IMR-90 (cell line): ENCODE results near the gene CHGA. TPM values are rescaled to one million over a fixed set of nuclear protein-coding genes. Genes with fewer than 3 reads are reported as not detected.

Experiments used
- ATAC-seq: fragments of 200-7000 bp; cut with Tn5 transposase; 2 replicates; pipeline ENCODE4 v1.9.1; 2020; ENCODE audit warnings: low read depth, mild to moderate bottlenecking, moderate library complexity
- BruUV-seq: library from RNA; stranded (reverse); fragments of 400-500 nt; replicated peaks from 2 replicates; lab custom pipeline; 2021; lab: Mats Ljungman, UMichigan
- CTCF ChIA-PET: fragments of 300-600 bp; formaldehyde crosslinking; extraction: SDS; loops from one replicate; lab custom pipeline; 2021; ENCODE audit warnings: antibody characterized with exemption; lab: Yijun Ruan, JAX
- POLR2A ChIA-PET: fragments of 300-600 bp; sonication (Branson Sonifier 250); formaldehyde crosslinking; loops from one replicate; lab custom pipeline; 2022; ENCODE audit warnings: antibody characterized with exemption; ENCODE audit not compliant: unreplicated experiment; lab: Charles Lee
- DNase-seq: peaks from one replicate; pipeline ENCODE4 v3.0.0; 2013
- H2AFZ ChIP-seq: replicated peaks from 2 replicates; pipeline ENCODE3; 2013; ENCODE audit warnings: low read length, mild to moderate bottlenecking; ENCODE audit not compliant: poor library complexity
- H2AK5ac ChIP-seq: 2 replicates; pipeline ENCODE4 v1.6.1; 2013; ENCODE audit warnings: low read depth, low read length, inconsistent platforms
- H2AK9ac ChIP-seq: replicated peaks from 2 replicates; pipeline ENCODE3; 2013; ENCODE audit warnings: mild to moderate bottlenecking, low read depth, low read length, moderate library complexity; ENCODE audit not compliant: poor library complexity
- H2BK120ac ChIP-seq: 2 replicates; pipeline ENCODE4 v1.6.1; 2013; ENCODE audit warnings: low read depth, low read length, inconsistent platforms
- H2BK15ac ChIP-seq: 3 replicates; pipeline ENCODE4 v1.6.1; 2013; ENCODE audit warnings: low read depth, low read length, inconsistent platforms
- H2BK20ac ChIP-seq: 2 replicates; pipeline ENCODE4 v1.6.1; 2013; ENCODE audit warnings: low read depth, mild to moderate bottlenecking, inconsistent platforms, low read length, moderate library complexity
- H2BK5ac ChIP-seq: 2 replicates; pipeline ENCODE4 v1.6.1; 2013; ENCODE audit warnings: mild to moderate bottlenecking, low read depth, low read length, inconsistent platforms; ENCODE audit not compliant: poor library complexity, severe bottlenecking
- H3K14ac ChIP-seq: replicated peaks from 2 replicates; pipeline ENCODE4 v1.6.1; 2013; ENCODE audit warnings: low read depth, low read length, inconsistent platforms
- H3K18ac ChIP-seq: 2 replicates; pipeline ENCODE4 v1.6.1; 2013; ENCODE audit warnings: low read depth, low read length, control low read depth
- H3K23ac ChIP-seq: 2 replicates; pipeline ENCODE4 v1.6.1; 2013; ENCODE audit warnings: low read depth, low read length, inconsistent platforms
- H3K27ac ChIP-seq: 2 replicates; pipeline ENCODE4 v1.5.1; 2013; ENCODE audit warnings: mild to moderate bottlenecking, control low read depth, low read length; ENCODE audit not compliant: insufficient read depth
- H3K27me3 ChIP-seq: 2 replicates; pipeline ENCODE4 v1.6.1; 2013; ENCODE audit warnings: low read length; ENCODE audit not compliant: control insufficient read depth, insufficient read depth
- H3K36me3 ChIP-seq: 2 replicates; pipeline ENCODE4 v1.6.1; 2013; ENCODE audit warnings: low read length, mixed read lengths; ENCODE audit not compliant: control insufficient read depth, insufficient read depth
- H3K4ac ChIP-seq: 2 replicates; pipeline ENCODE4 v1.6.1; 2013; ENCODE audit warnings: low read depth, low read length, inconsistent platforms
- H3K4me1 ChIP-seq: 2 replicates; pipeline ENCODE4 v1.6.1; 2013; ENCODE audit warnings: low read length, mixed read lengths; ENCODE audit not compliant: control insufficient read depth, insufficient read depth
- H3K4me2 ChIP-seq: 2 replicates; pipeline ENCODE4 v1.6.1; 2013; ENCODE audit warnings: low read depth, mild to moderate bottlenecking, control low read depth, low read length, moderate library complexity
- H3K4me3 ChIP-seq: 2 replicates; pipeline ENCODE4 v1.5.1; 2013; ENCODE audit warnings: low read depth, mild to moderate bottlenecking, control low read depth, low read length, moderate library complexity; ENCODE audit not compliant: insufficient read depth
- H3K56ac ChIP-seq: 2 replicates; pipeline ENCODE4 v1.6.1; 2013; ENCODE audit warnings: low read length, inconsistent platforms; ENCODE audit not compliant: insufficient read depth; ENCODE audit errors: extremely low read depth
- H3K79me1 ChIP-seq, 2 experiments: 2 replicates each; pipeline ENCODE4 v1.6.1; 2013; ENCODE audit warnings: low read length in 2 of 2, inconsistent platforms in 1 of 2, low read depth in 1 of 2
- H3K9ac ChIP-seq: 2 replicates; pipeline ENCODE4 v1.6.1; 2013; ENCODE audit warnings: low read depth, low read length, control low read depth
- H3K9me1 ChIP-seq: 2 replicates; pipeline ENCODE4 v1.6.1; 2013; ENCODE audit warnings: low read length, inconsistent platforms; ENCODE audit not compliant: insufficient read depth
- H3K9me3 ChIP-seq: 2 replicates; pipeline ENCODE4 v1.6.1; 2013; ENCODE audit warnings: low read length; ENCODE audit not compliant: control insufficient read depth, insufficient read depth
- H4K20me1 ChIP-seq: 2 replicates; pipeline ENCODE4 v1.6.1; 2013; ENCODE audit warnings: low read length, inconsistent platforms; ENCODE audit not compliant: insufficient read depth
- H4K5ac ChIP-seq: 2 replicates; pipeline ENCODE4 v1.6.1; 2013; ENCODE audit warnings: mild to moderate bottlenecking, low read depth, low read length, control low read depth
- H4K8ac ChIP-seq, 2 experiments: 2 replicates each; pipeline ENCODE4 v1.6.1; 2013; ENCODE audit warnings: low read depth in 2 of 2, low read length in 2 of 2, control low read depth in 1 of 2, inconsistent platforms in 1 of 2
- H4K91ac ChIP-seq: 2 replicates; pipeline ENCODE4 v1.6.1; 2013; ENCODE audit warnings: low read depth, low read length, inconsistent platforms; ENCODE audit not compliant: insufficient read depth
- CTCF ChIP-seq: conservative IDR thresholded peaks from 2 replicates; pipeline ENCODE4 v1.5.1; 2012; ENCODE audit warnings: mild to moderate bottlenecking, low read depth, low read length, improper control_type of control experiment
- POLR2A ChIP-seq: IDR thresholded peaks from 2 replicates; pipeline ENCODE4 v1.6.1; 2012; ENCODE audit warnings: mild to moderate bottlenecking, low read depth, low read length
- RCOR1 ChIP-seq: IDR thresholded peaks from 2 replicates; pipeline ENCODE4 v1.6.1; 2012; ENCODE audit warnings: mild to moderate bottlenecking, low read length, improper control_type of control experiment; ENCODE audit not compliant: insufficient replicate concordance
- SMC3 ChIP-seq: fragments of 150-350 bp; IDR thresholded peaks from 2 replicates; pipeline ENCODE4 v1.6.1; 2016; ENCODE audit warnings: low read depth, mild to moderate bottlenecking, antibody characterized with exemption, low read length, moderate library complexity
- WGBS, 2 experiments: methylation state at CpG; one replicate each; pipeline versions ENCODE4 v1.1.5 to v1.1.7; 2013; ENCODE audit warnings: missing lambda C conversion rate in 2 of 2; ENCODE audit not compliant: insufficient read length in 1 of 2; ENCODE audit errors: extremely low coverage in 2 of 2; 5-methylcytosine and 5-hydroxymethylcytosine counted together
- dilution Hi-C: fragments of 300-500 bp; cut with HindIII; formaldehyde crosslinking; loops from one replicate; pipeline ENCODE4 v1.14.3; 2018; ENCODE audit warnings: low sequenced_read_pairs; ENCODE audit not compliant: unreplicated experiment
- in situ Hi-C: fragments of 300-500 bp; cut with MboI; formaldehyde crosslinking; loops from 3 replicates; pipeline ENCODE4 v1.14.3; 2019; ENCODE audit warnings: low sequenced_read_pairs, inconsistent platforms, mixed read lengths
- intact Hi-C: fragments of 100-400 bp; cut with micrococcal nuclease; formaldehyde crosslinking; loops from 2 replicates; pipeline ENCODE4 v1.10.0; 2022
- polyA plus RNA-seq, 3 experiments: library from polyadenylated mRNA; depleted of rRNA; stranded (reverse); fragments of >200 nt; gene quantifications; 2 replicates each; pipeline ENCODE4 v1.2.3, GENCODE V29; 2012; ENCODE audit warnings: low replicate concordance in 1 of 3
- total RNA-seq: library from RNA; depleted of rRNA; stranded (reverse); fragments of >200 nt; gene quantifications from 2 replicates; pipeline ENCODE4 v1.2.3, GENCODE V29; 2012

The CHGA gene
- total and polyA plus RNA-seq, 2 of the 4 experiments (the other 2 are of a cell fraction) = not detected

GRCh38 chr14:92922155-92922735 is 705 bp upstream of the CHGA start:
- intact Hi-C loops = no loop called here
- Histone ChIP-seq H4K8ac (no peak overlapping the region), H3K9me1 (no peaks in the 10 kb centered on the region; the same call in 1 of the 2 replicates), H4K20me1 (no peaks in the 10 kb centered on the region), H3K27ac (no peak overlapping the region), H3K23ac (no peak overlapping the region), H3K79me1 (no peaks in the 10 kb centered on the region), H2AFZ (no peak overlapping the region), H2AK9ac (no peak overlapping the region), H3K14ac (no peak overlapping the region), H2BK15ac (no peak overlapping the region), H2AK5ac (no peak overlapping the region), H3K4me1 (no peaks in the 10 kb centered on the region), H3K18ac (no peak overlapping the region), H3K36me3 (no peaks in the 10 kb centered on the region), H4K5ac (no peak overlapping the region), H2BK5ac (no peak overlapping the region), H3K9me3 (no peaks in the 10 kb centered on the region), H3K4me3 (no peak overlapping the region), H3K27me3 (peaks cover 17% of the 10 kb centered on the region; the same call in 1 of the 2 replicates), H3K56ac (no peak overlapping the region), H2BK20ac (no peak overlapping the region), H3K4me2 (no peak overlapping the region), H3K9ac (no peak overlapping the region), H2BK120ac (no peak overlapping the region), H4K91ac (no peak overlapping the region), H3K4ac (no peak overlapping the region)
- no peak for DNase-seq
- in situ Hi-C loops = no loop called here
- CTCF ChIA-PET = no interaction called here
- TF ChIP-seq CTCF (no peak), RCOR1 (no peak), SMC3 (no peak), POLR2A (no peak)
- dilution Hi-C loops = no loop called here
- WGBS, 2 experiments = no CpG with 5 or more reads among the region's 4 CpGs
- no TSS peak for BruUV-seq
- POLR2A ChIA-PET = no interaction called here
- no peak for ATAC-seq
